Measurements from ENCODE around the gene USP36.

DNA sequence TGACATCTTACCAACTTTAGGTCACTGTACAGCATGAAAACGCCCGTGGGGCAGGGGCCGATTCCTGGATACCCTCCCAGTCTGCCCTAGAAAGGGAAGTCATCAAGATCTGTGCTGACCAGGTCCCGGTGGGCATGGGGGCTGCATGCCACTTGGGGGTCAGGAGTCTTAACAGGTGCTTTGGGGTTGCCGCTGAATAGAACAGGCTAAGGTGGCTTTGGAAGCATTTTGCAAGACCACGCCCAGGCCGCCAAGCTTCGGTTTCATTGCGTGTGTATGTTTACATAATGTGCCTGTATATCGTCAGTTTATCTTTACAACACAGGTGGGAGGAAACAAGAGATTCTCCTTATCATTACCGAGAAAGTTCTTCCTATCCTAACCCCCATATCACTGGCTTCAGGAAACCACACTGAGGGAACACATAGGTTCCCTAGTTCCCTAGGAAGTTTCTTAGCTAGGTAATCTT, 13.3 kb upstream of the USP36 start:
- TF ChIP-seq POLR2A (IDR thresholded peaks at IDR 0.05) (no peak), CTCF (IDR thresholded peaks at IDR 0.05) (no peak)

Data from adrenal gland (tissue), 5 donors.